Transverse colon (tissue), 4 donors: Measurements from ENCODE around the gene LDLRAD4.

Experiments used
- CTCF ChIP-seq, 5 experiments: fragments of 200-600 bp in 3 of 5; fragments of 450-650 bp in 2 of 5; sonication (generic) in 3 of 5; IDR thresholded peaks; 1 replicate in 2 of 5; 2 replicates in 3 of 5; pipeline ENCODE4 v1.5.1; 2016 to 2017; ENCODE audit warnings: antibody characterized with exemption in 5 of 5, inconsistent platforms in 3 of 5, mild to moderate bottlenecking in 2 of 5, moderate library complexity in 1 of 5
- EP300 ChIP-seq: sonication (generic); formaldehyde crosslinking; IDR thresholded peaks from one replicate; pipeline ENCODE4 v1.6.1; 2017; ENCODE audit warnings: antibody characterized with exemption, low read depth
- POLR2A ChIP-seq: fragments of 450-650 bp; IDR thresholded peaks from one replicate; pipeline ENCODE4 v1.6.1; 2016; ENCODE audit warnings: antibody characterized with exemption, mild to moderate bottlenecking, moderate library complexity
- POLR2AphosphoS5 ChIP-seq, 3 donors: sonication (generic); formaldehyde crosslinking; IDR thresholded peaks; one replicate each; pipeline ENCODE4 v1.6.1; 2016; ENCODE audit warnings: antibody characterized with exemption in 3 of 3

GRCh38 chr18:13312515-13312914 lies 94.0 kb downstream of the LDLRAD4 start:
- TF ChIP-seq CTCF (IDR thresholded peaks at IDR 0.05), result no peak
- no peak for TF ChIP-seq POLR2A
- no peak for TF ChIP-seq POLR2AphosphoS5 (IDR thresholded peaks at IDR 0.05)
- TF ChIP-seq EP300, result no peak
